ENCODE data around the gene CDCA3.

Gene CDCA3

DNA sequence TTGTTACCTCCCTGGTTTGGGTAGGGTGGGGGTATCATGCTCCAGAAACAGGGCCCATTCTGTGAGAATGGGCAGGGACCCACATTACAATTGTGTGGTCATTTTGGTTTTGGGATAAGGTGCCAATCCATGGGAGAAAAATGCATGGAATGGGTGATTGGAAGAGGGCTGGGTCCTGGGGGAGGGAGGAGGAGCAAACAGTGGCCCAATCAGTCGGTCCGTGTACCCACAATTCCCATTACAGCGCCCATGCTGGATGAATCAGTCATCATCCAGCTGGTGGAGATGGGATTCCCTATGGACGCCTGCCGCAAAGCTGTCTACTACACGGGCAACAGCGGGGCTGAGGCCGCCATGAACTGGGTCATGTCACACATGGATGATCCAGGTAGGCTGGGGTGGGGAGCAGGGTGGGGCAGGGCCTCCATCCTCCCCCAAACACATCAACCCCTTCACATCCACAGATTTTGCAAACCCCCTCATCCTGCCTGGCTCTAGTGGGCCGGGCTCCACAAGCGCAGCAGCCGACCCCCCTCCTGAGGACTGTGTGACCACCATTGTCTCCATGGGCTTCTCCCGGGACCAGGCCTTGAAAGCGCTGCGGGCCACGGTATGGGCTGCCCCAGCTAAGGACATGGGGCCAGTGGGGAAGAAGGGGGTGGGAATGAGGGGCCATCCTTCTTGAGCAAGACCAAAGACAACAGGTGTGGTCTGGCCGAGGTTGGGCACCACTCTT is 12.7 kb upstream of the CDCA3 start:
- no peak for DNase-seq (ENCODE audit: low read depth)
- H3K4me3 ChIP-seq (ENCODE audit: low read depth, low read length), result no peak overlapping the region
- TF ChIP-seq, protein P1, sequence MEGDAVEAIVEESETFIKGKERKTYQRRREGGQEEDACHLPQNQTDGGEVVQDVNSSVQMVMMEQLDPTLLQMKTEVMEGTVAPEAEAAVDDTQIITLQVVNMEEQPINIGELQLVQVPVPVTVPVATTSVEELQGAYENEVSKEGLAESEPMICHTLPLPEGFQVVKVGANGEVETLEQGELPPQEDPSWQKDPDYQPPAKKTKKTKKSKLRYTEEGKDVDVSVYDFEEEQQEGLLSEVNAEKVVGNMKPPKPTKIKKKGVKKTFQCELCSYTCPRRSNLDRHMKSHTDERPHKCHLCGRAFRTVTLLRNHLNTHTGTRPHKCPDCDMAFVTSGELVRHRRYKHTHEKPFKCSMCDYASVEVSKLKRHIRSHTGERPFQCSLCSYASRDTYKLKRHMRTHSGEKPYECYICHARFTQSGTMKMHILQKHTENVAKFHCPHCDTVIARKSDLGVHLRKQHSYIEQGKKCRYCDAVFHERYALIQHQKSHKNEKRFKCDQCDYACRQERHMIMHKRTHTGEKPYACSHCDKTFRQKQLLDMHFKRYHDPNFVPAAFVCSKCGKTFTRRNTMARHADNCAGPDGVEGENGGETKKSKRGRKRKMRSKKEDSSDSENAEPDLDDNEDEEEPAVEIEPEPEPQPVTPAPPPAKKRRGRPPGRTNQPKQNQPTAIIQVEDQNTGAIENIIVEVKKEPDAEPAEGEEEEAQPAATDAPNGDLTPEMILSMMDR (IDR thresholded peaks at IDR 0.05; ENCODE audit: insufficient read depth, low read depth, low read length, missing control alignments), result no peak

DNA sequence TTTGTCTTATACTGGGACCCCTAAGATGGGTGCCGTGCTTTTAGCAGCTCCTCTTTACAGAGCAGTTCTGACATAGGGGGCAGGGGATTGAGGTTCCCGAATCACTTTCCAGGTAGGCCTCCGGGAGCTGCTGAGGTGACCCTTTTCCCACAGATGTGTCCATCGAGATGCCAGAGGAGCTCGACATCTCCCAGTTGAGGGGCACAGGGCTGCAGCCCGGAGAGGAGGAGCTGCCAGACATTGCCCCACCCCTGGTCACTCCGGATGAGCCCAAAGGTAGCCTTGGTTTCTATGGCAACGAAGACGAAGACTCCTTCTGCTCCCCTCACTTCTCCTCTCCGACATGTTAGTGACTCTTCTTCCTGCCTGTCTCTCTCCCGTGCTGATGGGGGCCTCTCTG is 11.9 kb upstream of the CDCA3 start:
- TF ChIP-seq, protein P1 (IDR thresholded peaks at IDR 0.05; ENCODE audit: insufficient read depth, low read depth, low read length, missing control alignments), result no peak
- DNase-seq (ENCODE audit: low read depth), result no peak

DNA sequence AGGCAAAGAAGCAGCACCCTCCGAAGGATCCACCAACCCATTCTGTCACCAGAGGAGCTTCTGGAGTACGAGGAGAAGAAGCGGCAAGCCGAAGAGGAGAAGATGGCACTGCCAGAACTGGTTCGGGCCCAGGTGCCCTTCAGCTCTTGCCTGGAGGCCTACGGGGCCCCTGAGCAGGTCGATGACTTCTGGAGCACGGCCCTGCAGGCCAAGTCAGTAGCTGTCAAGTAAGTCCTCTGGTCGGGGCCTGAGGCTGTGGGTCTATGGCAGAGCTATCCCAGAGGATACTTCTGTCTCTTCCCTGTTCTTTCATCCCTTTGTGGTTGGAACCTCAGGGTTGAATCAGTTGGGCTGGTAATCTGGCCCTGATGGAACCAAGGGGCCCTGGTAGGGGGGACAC is 10.3 kb upstream of the CDCA3 start:
- no peak overlapping the region for H3K4me3 ChIP-seq (ENCODE audit: low read depth, low read length)
- TF ChIP-seq, protein P1 (IDR thresholded peaks at IDR 0.05; ENCODE audit: insufficient read depth, low read depth, low read length, missing control alignments), result no peak
- no peak for DNase-seq (ENCODE audit: low read depth)

More for the DNA sequence above, 11.9 kb upstream of the CDCA3 start:
- no peak overlapping the region for H3K4me3 ChIP-seq (ENCODE audit: low read depth, low read length)

DNA sequence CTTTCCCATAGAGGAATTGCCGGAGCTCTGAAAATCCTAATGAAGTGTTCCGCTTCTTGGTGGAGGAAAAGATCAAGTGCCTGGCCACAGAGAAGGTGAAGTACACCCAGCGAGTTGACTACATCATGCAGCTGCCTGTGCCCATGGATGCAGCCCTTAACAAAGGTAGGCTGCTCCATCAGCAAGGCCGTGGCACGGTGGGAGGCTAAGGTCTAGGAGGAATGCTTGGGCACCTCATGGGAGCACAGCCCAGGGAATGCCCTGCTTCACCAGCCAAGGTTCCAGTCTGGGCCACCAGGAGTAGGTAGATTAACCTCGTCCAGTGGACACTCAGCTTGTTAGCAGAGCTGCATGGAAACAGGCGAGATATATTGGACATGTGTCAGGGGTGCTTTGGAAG is 9.9 kb upstream of the CDCA3 start:
- no peak overlapping the region for H3K4me3 ChIP-seq (ENCODE audit: low read depth, low read length)
- no peak for DNase-seq (ENCODE audit: low read depth)
- TF ChIP-seq, protein P1 (IDR thresholded peaks at IDR 0.05; ENCODE audit: insufficient read depth, low read depth, low read length, missing control alignments), result no peak

DNA sequence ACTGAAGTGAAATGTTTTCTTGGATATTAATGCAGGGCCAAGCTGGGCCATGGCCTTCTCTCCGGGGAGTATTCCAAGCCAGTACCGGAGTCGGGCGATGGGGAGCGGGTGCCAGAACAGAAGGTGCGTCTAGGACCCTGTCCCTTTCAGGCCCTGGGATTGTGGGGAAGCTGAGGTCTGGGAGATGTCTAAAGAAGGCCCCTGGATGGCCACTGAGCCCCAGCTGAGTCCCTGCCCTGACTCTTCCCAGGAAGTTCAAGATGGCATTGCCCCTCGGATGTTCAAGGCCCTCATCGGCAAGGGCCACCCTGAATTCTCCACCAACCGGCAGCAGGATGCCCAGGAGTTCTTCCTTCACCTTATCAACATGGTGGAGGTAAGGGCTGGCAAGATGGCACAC is 9.0 kb upstream of the CDCA3 start:
- DNase-seq (ENCODE audit: low read depth), result no peak
- H3K4me3 ChIP-seq (ENCODE audit: low read depth, low read length), result no peak overlapping the region
- TF ChIP-seq, protein P1 (IDR thresholded peaks at IDR 0.05; ENCODE audit: insufficient read depth, low read depth, low read length, missing control alignments), result no peak

DNA sequence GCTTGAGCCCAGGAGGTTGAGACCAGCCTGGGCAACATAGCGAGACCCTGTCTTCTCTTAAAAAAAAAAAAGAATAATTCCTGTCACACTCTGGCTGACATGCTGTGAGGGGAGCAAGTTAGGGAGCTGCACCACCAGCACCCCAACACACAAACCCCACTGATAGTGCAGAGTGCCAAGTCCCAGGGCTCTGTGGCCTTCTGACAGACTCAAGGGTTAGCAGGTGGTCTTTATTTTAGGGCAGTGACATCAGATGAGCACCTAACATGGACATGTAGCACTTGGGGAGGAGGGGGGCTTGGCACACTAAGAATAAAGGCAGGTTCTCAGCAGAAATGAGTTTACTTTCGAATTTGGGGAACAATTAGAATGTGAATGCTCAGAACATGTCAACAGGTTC is 7.7 kb upstream of the CDCA3 start:
- no peak for DNase-seq (ENCODE audit: low read depth)
- TF ChIP-seq, protein P1 (IDR thresholded peaks at IDR 0.05; ENCODE audit: insufficient read depth, low read depth, low read length, missing control alignments), result no peak
- H3K4me3 ChIP-seq (ENCODE audit: low read depth, low read length), result no peak overlapping the region

DNA sequence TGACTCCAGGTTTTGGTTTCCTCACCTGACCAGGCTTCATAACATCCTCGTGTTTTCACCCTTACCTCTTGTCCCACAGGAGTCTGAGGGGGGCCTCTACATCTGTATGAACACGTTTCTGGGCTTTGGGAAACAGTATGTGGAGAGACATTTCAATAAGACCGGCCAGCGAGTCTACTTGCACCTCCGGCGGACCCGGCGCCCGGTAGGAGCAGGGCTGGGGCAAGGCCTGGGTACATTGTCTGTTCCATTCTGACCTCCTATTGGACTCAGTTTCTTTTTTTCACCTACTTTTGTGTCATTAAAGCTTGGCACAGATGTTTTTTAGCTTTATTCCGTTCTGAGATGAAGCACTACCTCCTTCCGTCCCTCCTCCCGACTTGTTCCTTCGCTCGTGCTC is 4.2 kb upstream of the CDCA3 start:
- no peak overlapping the region for H3K4me3 ChIP-seq (ENCODE audit: low read depth, low read length)
- DNase-seq (ENCODE audit: low read depth), result no peak
- TF ChIP-seq, protein P1 (IDR thresholded peaks at IDR 0.05; ENCODE audit: insufficient read depth, low read depth, low read length, missing control alignments), result no peak

Measured in GM12865 (cell line).